Liver (tissue), 3 donors: ENCODE data around the gene MED28.

Experiments used
- EGR1 ChIP-seq, 2 donors: IDR thresholded peaks; 2 replicates each; pipeline ENCODE4 v1.6.1; 2016 to 2018; ENCODE audit warnings: antibody characterized with exemption in 2 of 2, low read depth in 2 of 2
- FOXA2 ChIP-seq: IDR thresholded peaks from 2 replicates; pipeline ENCODE4 v1.6.1; 2016; ENCODE audit warnings: antibody characterized with exemption
- GABPA ChIP-seq, 2 donors: IDR thresholded peaks in 1 of 2; conservative IDR thresholded peaks in 1 of 2; 2 replicates each; pipeline ENCODE4 v1.6.1; 2016; ENCODE audit warnings: antibody characterized with exemption in 2 of 2, mild to moderate bottlenecking in 1 of 2, moderate library complexity in 1 of 2
- HNF4G ChIP-seq: IDR thresholded peaks from 2 replicates; pipeline ENCODE4 v1.6.1; 2016; ENCODE audit warnings: antibody characterized with exemption
- JUND ChIP-seq, 2 donors: IDR thresholded peaks; 2 replicates each; pipeline ENCODE4 v1.6.1; 2016; ENCODE audit warnings: antibody characterized with exemption in 2 of 2
- MAX ChIP-seq: IDR thresholded peaks from 2 replicates; pipeline ENCODE4 v1.6.1; 2016; ENCODE audit warnings: antibody characterized with exemption
- RAD21 ChIP-seq, 2 donors: IDR thresholded peaks; 2 replicates each; pipeline ENCODE4 v1.6.1; 2016; ENCODE audit warnings: antibody characterized with exemption in 2 of 2, mild to moderate bottlenecking in 2 of 2
- REST ChIP-seq: IDR thresholded peaks from 2 replicates; pipeline ENCODE4 v1.6.1; 2016; ENCODE audit warnings: antibody characterized with exemption, mild to moderate bottlenecking
- SP1 ChIP-seq: IDR thresholded peaks from 2 replicates; pipeline ENCODE4 v1.6.1; 2018; ENCODE audit warnings: antibody characterized with exemption, mild to moderate bottlenecking
- TAF1 ChIP-seq: conservative IDR thresholded peaks from 2 replicates; pipeline ENCODE4 v1.6.1; 2016; ENCODE audit warnings: antibody characterized with exemption, mild to moderate bottlenecking
- YY1 ChIP-seq: IDR thresholded peaks from 2 replicates; pipeline ENCODE4 v1.6.1; 2016; ENCODE audit warnings: antibody characterized with exemption, mild to moderate bottlenecking
- TF ChIP-seq, protein P1 (sequence below): fragments of 150-350 bp; IDR thresholded peaks from 2 replicates; pipeline ENCODE4 v1.5.1; 2017; ENCODE audit warnings: improper control_type of control experiment, low read depth, low read length; ENCODE audit not compliant: missing input control
- TF ChIP-seq, protein P2 (sequence below): IDR thresholded peaks from 2 replicates; pipeline ENCODE4 v1.6.1; 2016; ENCODE audit warnings: antibody characterized with exemption
- donor health status: healthy.
- donor health status: healthy.

DNA sequence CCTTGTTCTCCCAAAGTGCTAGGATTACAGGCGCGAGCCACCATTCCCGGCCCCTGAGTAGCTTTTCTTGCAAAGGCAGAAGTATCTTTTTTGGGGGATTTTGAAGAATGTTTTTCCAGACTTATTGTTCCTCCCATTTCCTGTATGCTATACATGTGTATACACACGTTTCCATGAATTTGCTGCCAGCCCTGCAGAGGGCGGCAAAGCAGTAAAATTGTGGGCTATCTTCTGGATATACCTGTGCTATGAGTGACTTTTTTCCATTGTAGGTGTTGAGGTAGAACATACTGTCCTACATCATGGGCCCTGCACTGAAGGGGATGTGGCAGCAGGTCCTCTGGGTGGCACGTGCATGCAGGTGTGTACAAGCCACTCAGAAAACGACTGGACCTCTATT is 16.9 kb upstream of the MED28 start:
- TF ChIP-seq GABPA (IDR thresholded peaks at IDR 0.05 in 1 of 2, conservative IDR thresholded peaks at IDR 0.05 in 1 of 2) (no peak), JUND (IDR thresholded peaks at IDR 0.05) (no peak), REST (no peak), YY1 (no peak), TAF1 (no peak), MAX (no peak), RAD21 (IDR thresholded peaks at IDR 0.05) (peak in 1 of 2 donors; percentile 37), EGR1 (IDR thresholded peaks at IDR 0.05; ENCODE audit: low read depth in 2 of 2) (no peak), HNF4G (no peak), FOXA2 (no peak), SP1 (no peak)
- TF ChIP-seq, protein P1, sequence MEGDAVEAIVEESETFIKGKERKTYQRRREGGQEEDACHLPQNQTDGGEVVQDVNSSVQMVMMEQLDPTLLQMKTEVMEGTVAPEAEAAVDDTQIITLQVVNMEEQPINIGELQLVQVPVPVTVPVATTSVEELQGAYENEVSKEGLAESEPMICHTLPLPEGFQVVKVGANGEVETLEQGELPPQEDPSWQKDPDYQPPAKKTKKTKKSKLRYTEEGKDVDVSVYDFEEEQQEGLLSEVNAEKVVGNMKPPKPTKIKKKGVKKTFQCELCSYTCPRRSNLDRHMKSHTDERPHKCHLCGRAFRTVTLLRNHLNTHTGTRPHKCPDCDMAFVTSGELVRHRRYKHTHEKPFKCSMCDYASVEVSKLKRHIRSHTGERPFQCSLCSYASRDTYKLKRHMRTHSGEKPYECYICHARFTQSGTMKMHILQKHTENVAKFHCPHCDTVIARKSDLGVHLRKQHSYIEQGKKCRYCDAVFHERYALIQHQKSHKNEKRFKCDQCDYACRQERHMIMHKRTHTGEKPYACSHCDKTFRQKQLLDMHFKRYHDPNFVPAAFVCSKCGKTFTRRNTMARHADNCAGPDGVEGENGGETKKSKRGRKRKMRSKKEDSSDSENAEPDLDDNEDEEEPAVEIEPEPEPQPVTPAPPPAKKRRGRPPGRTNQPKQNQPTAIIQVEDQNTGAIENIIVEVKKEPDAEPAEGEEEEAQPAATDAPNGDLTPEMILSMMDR = no peak
- TF ChIP-seq, protein P2, sequence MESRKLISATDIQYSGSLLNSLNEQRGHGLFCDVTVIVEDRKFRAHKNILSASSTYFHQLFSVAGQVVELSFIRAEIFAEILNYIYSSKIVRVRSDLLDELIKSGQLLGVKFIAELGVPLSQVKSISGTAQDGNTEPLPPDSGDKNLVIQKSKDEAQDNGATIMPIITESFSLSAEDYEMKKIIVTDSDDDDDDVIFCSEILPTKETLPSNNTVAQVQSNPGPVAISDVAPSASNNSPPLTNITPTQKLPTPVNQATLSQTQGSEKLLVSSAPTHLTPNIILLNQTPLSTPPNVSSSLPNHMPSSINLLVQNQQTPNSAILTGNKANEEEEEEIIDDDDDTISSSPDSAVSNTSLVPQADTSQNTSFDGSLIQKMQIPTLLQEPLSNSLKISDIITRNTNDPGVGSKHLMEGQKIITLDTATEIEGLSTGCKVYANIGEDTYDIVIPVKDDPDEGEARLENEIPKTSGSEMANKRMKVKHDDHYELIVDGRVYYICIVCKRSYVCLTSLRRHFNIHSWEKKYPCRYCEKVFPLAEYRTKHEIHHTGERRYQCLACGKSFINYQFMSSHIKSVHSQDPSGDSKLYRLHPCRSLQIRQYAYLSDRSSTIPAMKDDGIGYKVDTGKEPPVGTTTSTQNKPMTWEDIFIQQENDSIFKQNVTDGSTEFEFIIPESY = no peak
